GM04503 (cell line): ENCODE measurements around the gene ATP6V0B.

Experiments
- DNase-seq: peaks from one replicate; pipeline ENCODE4 v3.0.0-alpha.2; 2012; ENCODE audit warnings: low read depth

Gene ATP6V0B

DNA sequence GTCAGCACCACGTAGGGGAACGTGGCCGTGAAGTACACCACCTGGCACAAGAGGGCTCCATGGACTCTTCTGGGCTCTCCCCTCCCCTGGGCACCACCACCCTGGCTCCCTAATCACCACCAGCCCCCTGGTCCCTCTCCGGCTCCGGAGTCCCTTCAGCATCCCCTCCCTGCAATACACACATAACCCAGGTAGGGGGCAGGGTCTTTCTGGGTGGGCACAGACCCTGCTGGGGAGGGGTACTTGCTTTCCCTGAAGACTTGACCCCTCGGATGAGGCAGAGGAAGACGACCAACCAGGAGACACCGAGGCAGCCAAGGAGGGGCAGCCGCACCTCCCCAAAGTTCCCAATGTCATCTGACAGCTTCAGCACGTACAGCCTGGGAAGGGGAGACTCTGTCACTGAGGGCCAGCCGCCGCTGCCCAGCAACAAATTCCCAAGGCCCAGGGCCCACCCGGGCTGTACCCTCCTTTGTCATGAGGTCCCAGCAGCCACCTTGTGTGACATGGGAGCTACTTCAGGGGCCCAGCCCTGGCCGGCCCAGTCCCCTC lies 27.9 kb downstream of the ATP6V0B start:
- DNase-seq: no peak

DNA sequence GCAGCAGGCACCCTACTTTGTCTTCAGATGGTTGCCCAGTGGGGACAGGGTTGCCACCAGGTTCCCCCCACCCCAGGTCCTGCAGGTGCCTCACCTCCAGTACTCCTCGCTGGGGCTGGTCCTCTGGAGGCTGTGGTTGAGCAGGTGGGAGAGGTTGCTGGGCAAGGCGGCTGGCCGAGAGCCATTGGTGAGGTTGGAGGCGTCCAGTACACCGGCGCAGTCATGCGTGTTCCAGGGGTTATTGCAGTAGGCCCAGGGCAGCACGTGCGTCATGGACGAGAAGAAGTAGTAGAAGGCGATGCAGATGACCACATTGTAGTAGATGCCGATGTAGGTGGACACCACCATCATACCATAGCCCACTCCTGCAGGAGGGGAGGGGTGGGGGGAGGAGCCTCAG lies 33.5 kb downstream of the ATP6V0B start:
- DNase-seq: no peak

DNA sequence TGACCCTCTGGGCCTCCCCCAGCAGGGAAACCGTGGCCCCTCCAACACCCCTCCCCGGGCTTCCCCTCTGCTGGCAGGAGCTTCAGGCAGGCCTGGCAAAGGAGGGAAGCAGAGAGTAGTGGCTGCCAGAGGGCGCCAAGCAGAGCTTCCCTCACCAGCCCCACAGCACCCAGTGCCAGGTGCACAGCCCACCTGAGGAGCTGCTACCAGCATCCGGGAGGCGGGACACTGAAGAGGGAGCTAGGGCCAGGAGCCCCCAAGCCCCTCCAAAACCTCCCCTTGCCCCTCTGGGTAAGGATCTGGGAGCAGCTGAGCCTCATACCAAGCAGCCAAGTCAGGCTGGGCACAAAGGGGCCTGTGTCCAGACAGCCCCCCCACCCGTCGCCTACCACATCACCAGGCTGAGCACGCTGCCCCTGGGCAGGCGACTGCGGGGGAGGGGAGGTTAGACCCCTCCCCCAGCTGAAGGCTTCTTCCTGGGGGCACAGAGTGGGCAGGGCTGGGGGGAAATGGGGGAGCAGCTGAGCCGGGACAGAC lies 36.2 kb downstream of the ATP6V0B start:
- DNase-seq: no peak

- DNase-seq: no peak
These were observed 37.6 kb downstream of the ATP6V0B start for GRCh38 chr1:44012404-44012803.

GRCh38 chr1:44012941-44013609 lies 38.3 kb downstream of the ATP6V0B start:
- DNase-seq: no peak

- no peak for DNase-seq
These were observed 39.2 kb downstream of the ATP6V0B start for GRCh38 chr1:44013949-44014348.

DNA sequence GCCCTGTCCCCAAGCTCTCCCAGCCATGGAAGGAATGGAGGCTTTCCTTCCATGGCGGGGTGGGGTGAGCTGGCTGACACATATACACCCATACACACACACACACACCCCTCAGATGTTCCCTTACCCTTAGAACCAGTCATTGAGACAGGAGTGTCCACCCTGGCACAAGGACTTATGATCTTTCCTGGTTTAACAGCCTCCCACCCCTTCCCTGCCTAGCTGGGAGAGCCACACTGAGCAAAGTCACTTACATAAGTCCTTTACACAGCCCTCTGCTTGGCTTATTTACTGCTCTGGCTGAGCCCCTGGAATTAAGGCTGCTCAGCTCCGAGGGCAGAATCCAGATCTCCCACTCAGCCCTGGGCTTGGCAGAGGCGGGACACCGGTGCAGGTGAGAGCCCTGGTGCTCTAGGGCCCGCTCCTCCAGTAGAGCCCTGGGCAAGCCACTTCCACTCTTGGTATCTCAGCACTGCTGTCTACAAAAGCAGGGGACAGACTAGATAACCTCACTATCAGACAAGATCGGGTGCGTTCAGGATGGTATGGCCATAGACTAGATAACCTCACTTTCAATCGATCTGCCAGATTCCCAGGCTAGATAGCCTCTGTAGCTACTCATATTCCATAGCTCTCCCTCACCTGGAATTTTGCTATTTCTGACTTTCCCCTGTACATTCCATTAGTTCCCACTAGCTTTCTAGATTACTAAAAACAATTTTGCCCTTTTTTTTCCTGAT lies 39.8 kb downstream of the ATP6V0B start:
- DNase-seq: no peak

GRCh38 chr1:44015206-44015605 lies 40.4 kb downstream of the ATP6V0B start:
- no peak for DNase-seq

DNA sequence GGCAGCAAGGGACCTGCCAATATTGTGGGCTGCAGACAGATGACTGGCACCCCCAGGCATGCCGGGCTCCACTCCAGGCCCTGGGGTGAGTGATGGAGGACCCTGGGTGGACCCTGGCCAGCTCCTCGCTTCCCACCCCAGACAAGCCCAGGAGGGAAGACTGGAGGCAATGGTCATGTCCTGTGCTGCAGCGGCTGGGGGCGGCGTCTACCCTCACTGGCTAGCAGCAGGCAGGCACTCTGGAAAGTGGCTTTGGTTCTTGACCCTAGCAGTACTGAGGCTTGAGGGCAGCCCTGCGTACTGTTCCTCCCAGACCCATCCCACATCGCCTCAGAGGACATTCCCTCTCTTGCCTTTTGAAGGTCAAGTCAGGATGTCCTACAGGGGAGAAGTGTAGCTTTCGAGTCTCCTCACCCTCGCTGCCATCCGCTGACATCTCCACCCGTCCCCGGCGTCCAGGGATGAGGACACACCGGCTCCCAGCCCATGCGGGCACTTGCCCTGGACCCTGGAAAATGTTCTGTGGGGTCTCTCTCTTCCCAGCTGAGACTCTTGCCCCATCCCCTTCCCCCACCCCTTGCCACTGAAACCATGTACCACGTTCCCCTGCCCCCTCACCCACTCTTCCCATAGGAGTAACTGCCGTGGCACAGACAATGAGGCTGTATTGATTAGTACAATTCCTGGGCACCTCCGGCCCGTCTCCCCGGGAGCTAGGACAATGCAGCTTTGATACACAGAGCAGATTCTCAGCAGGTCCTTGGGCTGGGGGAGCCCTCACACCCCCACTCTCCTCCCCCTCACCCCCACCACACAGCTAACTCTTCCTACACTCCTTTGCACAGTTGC lies 41.5 kb downstream of the ATP6V0B start:
- DNase-seq: no peak

GRCh38 chr1:44016890-44017400 lies 42.2 kb downstream of the ATP6V0B start:
- no peak for DNase-seq

DNA sequence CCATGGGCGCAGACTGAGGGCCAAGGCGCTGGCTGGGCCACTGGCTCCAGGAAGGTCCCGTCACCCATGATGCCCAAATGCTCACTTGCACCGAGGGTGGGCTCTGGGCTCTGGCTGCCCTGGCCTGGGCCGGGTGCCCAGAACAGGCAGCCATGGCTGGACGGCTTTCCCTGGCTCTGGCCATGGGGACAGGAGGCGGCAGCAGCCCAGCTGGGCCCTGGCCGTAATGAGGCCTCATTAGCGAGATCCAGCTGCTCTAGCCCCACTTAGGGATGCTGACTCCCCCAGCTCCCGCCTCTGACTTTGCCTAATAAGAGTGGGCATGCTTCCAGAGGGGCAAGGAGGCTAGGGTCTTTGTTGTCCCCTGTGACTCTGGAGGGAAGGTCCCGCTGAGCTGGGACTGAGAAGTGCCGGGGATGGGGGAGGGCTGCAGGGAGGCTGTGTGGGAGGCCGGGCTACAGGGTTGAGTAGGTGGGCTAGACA lies 44.7 kb downstream of the ATP6V0B start:
- DNase-seq: no peak

- DNase-seq: no peak
These were observed 45.7 kb downstream of the ATP6V0B start for GRCh38 chr1:44020464-44020863.

DNA sequence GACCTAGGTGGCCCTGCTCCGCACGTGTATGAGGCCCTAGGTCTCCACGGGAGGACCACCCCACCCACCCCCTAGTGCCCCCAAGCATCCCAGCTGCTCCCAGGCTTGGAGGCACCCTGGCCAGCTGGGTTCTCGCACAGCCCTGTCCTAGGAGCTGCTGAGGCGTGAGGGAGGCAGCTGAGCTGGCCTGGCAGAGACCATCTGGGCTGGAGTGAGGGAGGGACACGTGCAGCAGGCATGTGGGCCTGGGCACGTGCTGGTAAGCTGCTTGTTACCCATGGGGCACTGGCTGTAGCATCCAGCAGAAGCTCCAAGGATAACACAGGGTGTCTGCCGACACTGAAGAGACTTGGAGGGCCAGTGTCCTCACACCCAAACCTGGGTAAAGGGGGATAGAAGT lies 46.4 kb downstream of the ATP6V0B start:
- no peak for DNase-seq

DNA sequence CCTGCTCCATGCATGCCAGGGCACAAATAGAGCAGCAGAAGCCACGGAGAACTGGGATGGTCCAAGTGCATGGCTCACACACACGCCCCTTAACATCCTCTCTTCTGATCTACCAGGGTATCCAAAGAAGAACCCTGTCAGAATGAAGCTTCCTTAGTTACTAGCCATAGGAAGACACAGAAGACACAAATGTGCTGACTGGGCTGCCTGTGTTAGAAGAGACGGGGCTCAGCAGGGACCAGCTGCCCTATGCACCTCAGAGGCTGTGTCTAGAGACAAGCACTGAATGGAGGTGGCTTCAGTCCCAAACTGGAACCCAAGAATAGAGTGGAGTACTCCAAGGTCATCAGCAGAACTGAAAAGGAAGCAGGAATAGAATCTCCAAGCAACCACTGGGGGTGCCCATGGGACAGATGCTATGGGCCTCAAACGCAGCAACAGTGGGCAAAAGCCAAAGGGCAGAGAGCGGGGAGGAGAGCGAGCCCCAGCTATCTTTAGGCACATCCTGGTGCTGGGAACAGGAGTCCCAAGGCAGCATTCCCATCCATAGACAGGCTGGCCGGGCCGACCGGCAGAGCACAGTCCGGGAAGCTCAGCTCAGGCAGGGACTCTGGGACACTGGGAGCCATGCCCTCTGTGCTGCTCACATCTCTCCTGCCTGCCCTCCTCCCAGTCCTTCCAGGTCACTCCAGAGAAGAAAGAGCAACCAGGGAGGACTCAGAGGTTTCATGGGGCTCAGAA lies 47.0 kb downstream of the ATP6V0B start:
- DNase-seq: no peak

DNA sequence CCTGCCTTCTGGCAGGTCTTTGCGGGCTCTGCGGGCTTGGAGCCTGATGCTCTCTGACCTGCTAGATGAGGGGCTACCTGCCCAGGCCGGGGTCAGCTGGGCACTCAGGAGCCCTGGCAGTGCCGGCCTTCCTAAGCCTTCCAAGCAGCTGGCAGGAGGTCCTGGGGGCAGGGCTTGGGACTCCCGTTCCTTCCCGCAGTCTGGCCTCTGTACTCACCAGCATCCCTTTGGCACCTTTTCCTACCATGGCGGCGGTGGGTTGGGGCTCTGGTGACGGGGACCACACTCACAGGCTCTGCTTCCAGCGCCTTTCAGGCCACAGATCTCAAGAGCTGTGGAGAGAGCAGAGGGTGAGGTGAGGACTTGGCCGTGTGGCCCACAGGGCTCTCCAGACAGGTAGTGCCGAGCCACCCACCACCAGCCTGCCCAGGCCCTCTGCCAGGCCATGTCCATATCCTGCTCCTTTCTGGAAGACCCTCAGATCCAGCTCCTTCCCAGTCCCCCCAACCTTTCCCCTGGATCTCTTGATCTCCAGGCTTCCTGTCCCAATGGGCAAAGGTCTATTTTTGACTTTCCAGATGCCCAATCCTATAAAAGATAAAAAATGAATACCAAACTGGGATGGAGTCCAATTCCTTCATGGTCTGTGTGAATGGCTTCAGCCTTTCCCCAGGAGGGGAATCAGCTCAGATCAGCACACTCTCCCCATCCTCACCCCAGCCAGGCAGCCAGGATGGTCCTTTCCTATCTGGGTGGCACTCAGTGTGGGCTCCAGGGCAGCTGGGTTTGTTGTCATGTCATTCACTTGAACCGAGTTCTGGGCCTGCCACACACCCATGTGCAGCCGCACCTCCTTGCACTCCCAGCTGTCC lies 49.5 kb downstream of the ATP6V0B start:
- DNase-seq: no peak

- no peak for DNase-seq
These were observed 50.3 kb downstream of the ATP6V0B start for GRCh38 chr1:44024903-44025525.

DNA sequence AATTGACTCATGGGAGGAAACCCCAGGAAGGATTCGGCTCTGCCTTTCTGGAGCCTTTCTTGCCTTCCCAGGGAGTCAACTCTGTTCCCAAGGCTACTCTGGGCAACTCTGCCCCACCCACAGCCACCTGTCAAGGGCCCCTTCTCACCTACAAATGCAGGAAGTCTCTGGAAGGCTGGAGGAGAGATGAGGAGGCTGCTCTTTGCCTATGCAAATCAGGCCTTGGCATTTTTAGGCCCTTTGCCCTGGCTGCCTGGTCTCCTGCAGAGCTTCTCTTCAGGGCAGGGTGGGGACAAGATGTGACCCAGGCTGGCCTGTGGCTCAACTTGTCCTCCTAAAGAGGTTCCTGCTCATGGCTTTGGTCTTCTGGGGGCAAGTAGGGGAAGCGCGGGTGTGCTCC lies 51.1 kb downstream of the ATP6V0B start:
- DNase-seq: no peak

GRCh38 chr1:44027320-44027719 lies 52.6 kb downstream of the ATP6V0B start:
- DNase-seq: no peak
